CD4-positive, alpha-beta T cell (primary cell): Measurements from ENCODE around the gene PTP4A1. TPM values are rescaled to one million over a fixed set of nuclear protein-coding genes. Genes with fewer than 3 reads are reported as not detected.

Experiments
- ATAC-seq: fragments of 200-7000 bp; cut with Tn5 transposase; one replicate; pipeline ENCODE4 v1.10.0; 2022; ENCODE audit warnings: mild to moderate bottlenecking; ENCODE audit not compliant: poor library complexity
- CTCF ChIA-PET: fragments of 350-600 bp; sonication (Branson Sonifier 250); formaldehyde crosslinking; loops from one replicate; lab custom pipeline; 2021; ENCODE audit warnings: antibody characterized with exemption, inconsistent platforms; lab: Charles Lee
- POLR2A ChIA-PET: fragments of 350-600 bp; sonication (Branson Sonifier 250); formaldehyde crosslinking; loops from one replicate; lab custom pipeline; 2021; ENCODE audit warnings: antibody characterized with exemption, inconsistent platforms; lab: Charles Lee
- DNase-seq, 14 experiments: peaks; one replicate each; pipeline ENCODE4 v3.0.0-alpha.2; 2013 to 2020; ENCODE audit warnings: mixed read lengths in 2 of 14
- H3K27ac ChIP-seq, 2 donors: one replicate each; pipeline versions ENCODE4 v1.5.1 to v1.7.0; 2013; ENCODE audit warnings: low read length in 2 of 2, low read depth in 1 of 2, mild to moderate bottlenecking in 1 of 2
- H3K27me3 ChIP-seq, 2 experiments: 1 replicate in 1 of 2; 2 replicates in 1 of 2; pipeline versions ENCODE4 v1.6.1 to v1.7.0; 2013; ENCODE audit warnings: low read length in 2 of 2, control low read depth in 1 of 2, mild to moderate bottlenecking in 1 of 2, moderate library complexity in 1 of 2; ENCODE audit not compliant: insufficient read depth in 2 of 2, control insufficient read depth in 1 of 2
- H3K36me3 ChIP-seq: one replicate; pipeline ENCODE4 v1.6.1; 2013; ENCODE audit warnings: low read length, control low read depth; ENCODE audit not compliant: insufficient read depth
- H3K4me1 ChIP-seq: one replicate; pipeline ENCODE4 v1.6.1; 2013; ENCODE audit warnings: low read length, control low read depth; ENCODE audit not compliant: insufficient read depth
- H3K4me3 ChIP-seq: one replicate; pipeline ENCODE4 v1.5.1; 2013; ENCODE audit warnings: mild to moderate bottlenecking, low read length, moderate library complexity
- H3K9me3 ChIP-seq, 2 experiments: 1 replicate in 1 of 2; 2 replicates in 1 of 2; pipeline versions ENCODE4 v1.6.1 to v1.7.0; 2013; ENCODE audit warnings: low read length in 2 of 2, mild to moderate bottlenecking in 2 of 2, control low read depth in 1 of 2, moderate library complexity in 1 of 2; ENCODE audit not compliant: control insufficient read depth in 1 of 2, insufficient read depth in 1 of 2
- H3K27ac Mint-ChIP-seq: one replicate; pipeline ENCODE4 v1.8.0; 2020; ENCODE audit warnings: mixed read lengths
- H3K27me3 Mint-ChIP-seq: one replicate; pipeline ENCODE4 v1.8.0; 2021; ENCODE audit warnings: mixed read lengths
- H3K36me3 Mint-ChIP-seq: one replicate; pipeline ENCODE4 v1.8.0; 2021; ENCODE audit warnings: low read depth, mixed read lengths
- H3K4me1 Mint-ChIP-seq: one replicate; pipeline ENCODE4 v1.8.0; 2021; ENCODE audit warnings: low read depth, mixed read lengths
- H3K4me3 Mint-ChIP-seq: one replicate; pipeline ENCODE4 v1.8.0; 2020; ENCODE audit warnings: mild to moderate bottlenecking, mixed read lengths
- H3K9me3 Mint-ChIP-seq: one replicate; pipeline ENCODE4 v1.8.0; 2020; ENCODE audit warnings: mixed read lengths
- intact Hi-C, 2 experiments: fragments of 100-400 bp; cut with DNase I in 1 of 2; cut with micrococcal nuclease in 1 of 2; formaldehyde crosslinking; loops; one replicate each; pipeline versions ENCODE4 v1.15.1 to v1.9.0; 2023 to 2025; cut with DNase I, micrococcal nuclease
- total RNA-seq, 174 experiments: library from RNA in 2 of 174; stranded (reverse) in 2 of 174; gene quantifications; one replicate each; pipeline ENCODE4 v1.2.3 and lab custom pipeline; 2021 to 2026
- TF ChIP-seq, protein P1 (sequence below): fragments of 200-600 bp; IDR thresholded peaks from one replicate; pipeline ENCODE4 v1.8.0; 2022; ENCODE audit warnings: antibody characterized with exemption, mild to moderate bottlenecking

PTP4A1 gene
- total RNA-seq, 2 experiments from 2014 or later = 254 to 258 TPM

DNA sequence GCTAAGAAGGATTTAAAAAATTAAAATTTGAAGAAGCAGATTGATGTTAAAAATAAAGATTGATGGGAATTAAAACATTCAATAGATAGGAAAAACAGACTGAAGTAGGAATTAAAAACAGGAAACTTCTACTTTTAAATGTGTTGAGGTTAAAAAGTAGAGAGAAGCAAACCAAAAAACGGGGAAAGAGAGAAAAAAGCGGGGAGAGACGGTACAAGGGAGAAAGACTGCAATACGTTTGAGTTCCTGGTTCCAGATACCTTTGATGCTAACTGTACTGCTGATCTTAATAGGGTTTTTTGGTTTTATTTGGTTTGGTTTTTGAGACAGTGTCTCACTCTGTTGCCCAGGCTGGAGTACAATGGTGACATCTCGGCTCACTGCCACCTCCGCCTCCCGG lies 27.0 kb downstream of the PTP4A1 start:
- POLR2A ChIA-PET = interaction anchor here (0.6 to 2.4 kb wide), 4 partner anchors 25 to 165 kb away, joined by 3 to 23 read pairs (median 12); partner anchors contain the start of gene PHF3
- Histone ChIP-seq H3K4me1 (peaks cover 11% of the 10 kb centered on the region), H3K36me3 (no peaks in the 10 kb centered on the region), H3K27me3 (no peaks in the 10 kb centered on the region), H3K27ac (no peak overlapping the region), H3K4me3 (no peak overlapping the region), H3K9me3 (no peaks in the 10 kb centered on the region)
- no peak for DNase-seq
- TF ChIP-seq, protein P1, sequence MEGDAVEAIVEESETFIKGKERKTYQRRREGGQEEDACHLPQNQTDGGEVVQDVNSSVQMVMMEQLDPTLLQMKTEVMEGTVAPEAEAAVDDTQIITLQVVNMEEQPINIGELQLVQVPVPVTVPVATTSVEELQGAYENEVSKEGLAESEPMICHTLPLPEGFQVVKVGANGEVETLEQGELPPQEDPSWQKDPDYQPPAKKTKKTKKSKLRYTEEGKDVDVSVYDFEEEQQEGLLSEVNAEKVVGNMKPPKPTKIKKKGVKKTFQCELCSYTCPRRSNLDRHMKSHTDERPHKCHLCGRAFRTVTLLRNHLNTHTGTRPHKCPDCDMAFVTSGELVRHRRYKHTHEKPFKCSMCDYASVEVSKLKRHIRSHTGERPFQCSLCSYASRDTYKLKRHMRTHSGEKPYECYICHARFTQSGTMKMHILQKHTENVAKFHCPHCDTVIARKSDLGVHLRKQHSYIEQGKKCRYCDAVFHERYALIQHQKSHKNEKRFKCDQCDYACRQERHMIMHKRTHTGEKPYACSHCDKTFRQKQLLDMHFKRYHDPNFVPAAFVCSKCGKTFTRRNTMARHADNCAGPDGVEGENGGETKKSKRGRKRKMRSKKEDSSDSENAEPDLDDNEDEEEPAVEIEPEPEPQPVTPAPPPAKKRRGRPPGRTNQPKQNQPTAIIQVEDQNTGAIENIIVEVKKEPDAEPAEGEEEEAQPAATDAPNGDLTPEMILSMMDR = no peak
- CTCF ChIA-PET = interaction anchor here (0.6 to 2.5 kb wide), 34 partner anchors 8 to 203 kb away, joined by 3 to 31 read pairs (median 5); partner anchors contain the start of gene PHF3
- Mint-ChIP-seq H3K9me3 (no peaks in the 10 kb centered on the region), H3K27ac (no peak overlapping the region), H3K4me1 (peaks cover 15% of the 10 kb centered on the region), H3K36me3 (no peaks in the 10 kb centered on the region), H3K27me3 (peaks cover 12% of the 10 kb centered on the region), H3K4me3 (peak overlapping the region; percentile 87)
- ATAC-seq = no peak
- intact Hi-C loops = loop anchor here in 1 of 2 experiments (5.0 kb wide), 2 partner anchors 38 to 88 kb away; partner anchors contain the start of gene PHF3

DNA sequence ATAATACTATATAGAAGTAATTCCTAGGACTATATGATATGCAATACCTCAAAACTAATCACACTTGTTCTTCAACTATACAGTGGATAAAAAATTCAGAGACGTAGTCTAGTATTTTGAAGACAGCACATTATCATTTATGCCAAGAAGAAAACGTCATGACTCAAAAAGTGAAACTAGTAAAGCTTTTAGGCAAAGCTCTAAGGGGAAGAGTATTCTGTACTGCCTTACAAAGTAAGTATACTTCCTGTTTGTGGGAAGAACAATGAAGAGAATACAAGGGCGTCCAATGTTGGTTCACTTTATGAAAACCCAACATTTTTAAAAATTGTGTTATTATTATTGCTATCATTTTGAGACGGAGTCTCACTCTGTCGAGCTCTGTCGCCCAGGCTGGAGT lies 27.9 kb downstream of the PTP4A1 start:
- POLR2A ChIA-PET = interaction anchor here (0.6 to 0.7 kb wide), 2 partner anchors 35 to 176 kb away, joined by 3 to 4 read pairs; partner anchors contain the start of gene PHF3
- Histone ChIP-seq H3K36me3 (no peaks in the 10 kb centered on the region), H3K4me3 (no peak overlapping the region), H3K4me1 (peaks cover 11% of the 10 kb centered on the region), H3K9me3 (no peaks in the 10 kb centered on the region), H3K27me3 (no peaks in the 10 kb centered on the region), H3K27ac (no peak overlapping the region)
- H3K36me3 Mint-ChIP-seq = no peaks in the 10 kb centered on the region
- no peaks in the 10 kb centered on the region for H3K9me3 Mint-ChIP-seq
- peaks cover 6% of the 10 kb centered on the region for H3K27me3 Mint-ChIP-seq
- ATAC-seq (no peak), DNase-seq (no peak)
- intact Hi-C loops = no loop called here
- TF ChIP-seq, protein P1 = no peak
- peaks cover 15% of the 10 kb centered on the region for H3K4me1 Mint-ChIP-seq
- no peak overlapping the region for H3K27ac Mint-ChIP-seq
- no peak overlapping the region for H3K4me3 Mint-ChIP-seq
- CTCF ChIA-PET = interaction anchor here (1.7 kb wide), 1 partner anchor 26 kb away, joined by 3 read pairs; no protein-coding TSS in a partner anchor

DNA sequence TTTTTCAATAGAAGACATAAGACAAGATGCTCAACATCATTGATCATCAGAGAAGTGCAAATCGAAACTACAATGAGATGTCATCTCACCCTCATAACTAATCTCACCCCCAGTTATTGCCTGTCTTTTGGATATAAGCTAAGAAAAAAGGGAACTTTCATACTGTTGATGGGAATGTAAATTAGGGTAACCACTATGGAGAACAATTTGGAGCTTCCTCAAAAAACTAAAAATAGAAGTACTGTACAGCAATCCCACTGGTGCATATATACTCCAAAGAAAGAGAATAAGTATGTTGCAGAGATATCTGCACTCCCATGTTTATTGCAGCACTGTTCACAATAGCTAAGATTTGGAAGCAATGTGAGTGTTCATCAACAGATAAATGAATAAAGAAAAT lies 37.0 kb downstream of the PTP4A1 start:
- Mint-ChIP-seq H3K27ac (no peak overlapping the region), H3K4me1 (no peaks in the 10 kb centered on the region), H3K9me3 (no peaks in the 10 kb centered on the region), H3K36me3 (no peaks in the 10 kb centered on the region), H3K27me3 (peaks cover 4% of the 10 kb centered on the region), H3K4me3 (no peak overlapping the region)
- ChIA-PET CTCF (no interaction called here), POLR2A (interaction anchor here (0.6 kb wide), 1 partner anchor 20 kb away, joined by 3 read pairs; no protein-coding TSS in a partner anchor)
- Histone ChIP-seq H3K9me3 (no peaks in the 10 kb centered on the region), H3K27me3 (no peaks in the 10 kb centered on the region), H3K4me1 (no peaks in the 10 kb centered on the region), H3K27ac (no peak overlapping the region), H3K36me3 (no peaks in the 10 kb centered on the region), H3K4me3 (no peak overlapping the region)
- intact Hi-C loops = no loop called here
- ATAC-seq (no peak), DNase-seq (no peak)
- TF ChIP-seq, protein P1 = no peak
